Kidney (tissue), 14 donors: ENCODE measurements around the gene SMG7. TPM values are rescaled to one million over a fixed set of nuclear protein-coding genes. Genes with fewer than 3 reads are reported as not detected.

ENCODE experiments used
- DNase-seq, 5 donors: peaks; one replicate each; pipeline ENCODE4 v3.0.0-alpha.2; 2013 to 2020
- FAIRE-seq: peaks from 2 replicates; lab custom pipeline; 2012; peaks lifted over from hg19 to GRCh38; lab: Jason Lieb, UNC
- H3K27ac ChIP-seq, 2 donors: one replicate each; pipeline ENCODE4 v1.7.0; 2013; ENCODE audit warnings: low read depth in 2 of 2, low read length in 2 of 2, inconsistent platforms in 1 of 2
- H3K27me3 ChIP-seq: one replicate; pipeline ENCODE4 v1.7.1; 2013; ENCODE audit warnings: low read length, inconsistent platforms; ENCODE audit not compliant: control insufficient read depth, insufficient read depth
- H3K36me3 ChIP-seq, 3 donors: one replicate each; pipeline versions ENCODE4 v1.7.0 to v1.7.1; 2013; ENCODE audit warnings: low read length in 3 of 3, control low read depth in 1 of 3, inconsistent platforms in 1 of 3; ENCODE audit not compliant: insufficient read depth in 3 of 3, control insufficient read depth in 2 of 3
- H3K4me1 ChIP-seq, 3 donors: one replicate each; pipeline versions ENCODE4 v1.7.0 to v1.7.1; 2013; ENCODE audit warnings: low read length in 3 of 3, inconsistent platforms in 1 of 3, low read depth in 1 of 3; ENCODE audit not compliant: control insufficient read depth in 2 of 3, insufficient read depth in 2 of 3
- H3K4me3 ChIP-seq, 3 donors: one replicate each; pipeline versions ENCODE4 v1.7.0 to v1.8.1; 2013; ENCODE audit warnings: low read length in 3 of 3, control low read depth in 1 of 3, inconsistent platforms in 1 of 3
- H3K9ac ChIP-seq, 3 donors: one replicate each; pipeline versions ENCODE4 v1.7.0 to v1.7.1; 2013; ENCODE audit warnings: low read length in 3 of 3, control low read depth in 1 of 3, inconsistent platforms in 1 of 3
- H3K9me3 ChIP-seq, 3 donors: one replicate each; pipeline versions ENCODE4 v1.7.0 to v1.7.1; 2013; ENCODE audit warnings: low read length in 3 of 3, control low read depth in 1 of 3, inconsistent platforms in 1 of 3; ENCODE audit not compliant: control insufficient read depth in 2 of 3, insufficient read depth in 1 of 3
- CTCF ChIP-seq: IDR thresholded peaks from 3 replicates; pipeline ENCODE4 v1.5.1; 2012; ENCODE audit warnings: mild to moderate bottlenecking, moderate library complexity, borderline replicate concordance; ENCODE audit not compliant: insufficient read depth; ENCODE audit errors: extremely low read depth
- intact Hi-C: fragments of 100-400 bp; cut with DNase I; formaldehyde crosslinking; loops from one replicate; pipeline ENCODE4 v1.11.1; 2022
- polyA plus RNA-seq: library from polyadenylated mRNA; stranded (reverse); fragments of 350-450 nt; fragmentation: Illumina TruSeq; extraction: RNeasy Lipid Tissue Mini Kit (QIAGEN cat#74804); gene quantifications from one replicate; pipeline ENCODE4 v1.2.3, GENCODE V29; 2014; ENCODE audit warnings: low read depth, low replicate concordance; ENCODE audit not compliant: insufficient read depth
- total RNA-seq: library from RNA; stranded (reverse); fragmentation: NEBNext Ultra II Directional; extraction: Animal tissue kit (Norgen Biotek cat#: 25700); gene quantifications from one replicate; pipeline ENCODE4 v1.2.1, GENCODE V29; 2021
- donor health status: control.
- donor health status: control.
- donor health status: control.
- donor health status: control.
- donor health status: control.
- donor health status: DM: yes; HTN: yes; CAD: no.
- donor health status: Normal renal cell carcinoma (clear cell type).

Gene SMG7
- total and polyA plus RNA-seq, 2 donors from 2014 or later: 15.4 to 56.3 TPM

DNA sequence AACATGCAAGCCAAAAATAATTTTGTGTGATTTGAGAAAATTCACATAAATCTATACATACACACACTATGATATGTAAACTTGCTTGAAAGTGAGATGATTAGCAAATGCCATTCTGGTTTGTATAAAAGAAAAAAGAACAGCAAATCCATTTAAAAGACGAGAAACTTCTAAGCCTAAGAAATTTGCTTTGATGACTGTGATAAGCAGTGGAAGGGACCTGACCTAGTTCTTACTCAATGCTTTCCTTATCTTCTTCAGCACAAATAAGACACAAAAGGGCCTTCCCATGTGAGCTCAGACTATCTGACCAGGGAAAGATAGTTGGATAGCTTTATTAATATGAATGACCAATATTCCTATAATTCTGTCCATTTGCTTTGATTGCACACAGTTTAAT, 28.8 kb upstream of the SMG7 start:
- no peaks in the 10 kb centered on the region for H3K4me1 ChIP-seq
- no peaks in the 10 kb centered on the region for H3K27me3 ChIP-seq
- H3K27ac ChIP-seq: no peak overlapping the region
- H3K36me3 ChIP-seq: no peaks in the 10 kb centered on the region
- H3K4me3 ChIP-seq: no peak overlapping the region
- no peaks in the 10 kb centered on the region for H3K9me3 ChIP-seq
- no peak for TF ChIP-seq CTCF
- DNase-seq (no peak), FAIRE-seq (no peak)
- intact Hi-C loops: no loop called here
- H3K9ac ChIP-seq: no peak overlapping the region

DNA sequence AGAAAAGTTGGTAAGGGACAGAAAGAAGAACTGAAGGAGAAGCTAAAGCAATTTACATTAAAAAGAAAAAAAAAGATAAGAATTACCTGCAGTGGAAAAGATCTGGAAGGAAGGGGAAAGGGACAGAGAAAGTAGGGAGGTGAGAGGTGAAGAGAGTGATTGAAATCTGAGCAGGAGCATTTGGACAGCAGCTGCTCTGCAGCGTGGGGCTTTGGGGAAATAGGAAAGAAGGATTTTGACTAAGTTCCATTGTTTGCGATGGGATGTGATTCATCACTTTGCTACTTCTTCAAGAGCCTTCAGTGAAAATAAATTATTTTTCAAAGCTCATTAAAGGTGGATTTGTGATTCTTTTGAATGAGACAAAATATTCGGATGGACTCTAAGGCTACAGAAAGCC, 28.1 kb upstream of the SMG7 start:
- no peaks in the 10 kb centered on the region for H3K9me3 ChIP-seq
- no peaks in the 10 kb centered on the region for H3K36me3 ChIP-seq
- FAIRE-seq: no peak
- no peak overlapping the region for H3K4me3 ChIP-seq
- no peak overlapping the region for H3K27ac ChIP-seq
- DNase-seq: no peak
- intact Hi-C loops: no loop called here
- no peaks in the 10 kb centered on the region for H3K4me1 ChIP-seq
- no peak for TF ChIP-seq CTCF
- H3K27me3 ChIP-seq: no peaks in the 10 kb centered on the region
- H3K9ac ChIP-seq: no peak overlapping the region

GRCh38 chr1:183449223-183449770, 23.0 kb upstream of the SMG7 start:
- intact Hi-C loops: no loop called here
- H3K4me1 ChIP-seq: no peaks in the 10 kb centered on the region
- no peaks in the 10 kb centered on the region for H3K27me3 ChIP-seq
- no peak overlapping the region for H3K4me3 ChIP-seq
- no peak overlapping the region for H3K9ac ChIP-seq
- DNase-seq (no peak), FAIRE-seq (no peak)
- no peaks in the 10 kb centered on the region for H3K36me3 ChIP-seq
- TF ChIP-seq CTCF: no peak
- no peaks in the 10 kb centered on the region for H3K9me3 ChIP-seq
- H3K27ac ChIP-seq: no peak overlapping the region

GRCh38 chr1:183450093-183450492, 22.2 kb upstream of the SMG7 start:
- H3K4me3 ChIP-seq: no peak overlapping the region
- H3K4me1 ChIP-seq: no peaks in the 10 kb centered on the region
- no peak overlapping the region for H3K9ac ChIP-seq
- H3K9me3 ChIP-seq: no peaks in the 10 kb centered on the region
- no peaks in the 10 kb centered on the region for H3K27me3 ChIP-seq
- intact Hi-C loops: no loop called here
- no peak for TF ChIP-seq CTCF
- FAIRE-seq (no peak), DNase-seq (no peak)
- no peak overlapping the region for H3K27ac ChIP-seq
- no peaks in the 10 kb centered on the region for H3K36me3 ChIP-seq
